GM23338 (cell line): Measurements from ENCODE around the gene MTCH2. TPM values are rescaled to one million over a fixed set of nuclear protein-coding genes. Genes with fewer than 3 reads are reported as not detected.

Experiments used
- ATAC-seq: fragments of 200-7000 bp; cut with Tn5 transposase; 3 replicates; pipeline ENCODE4 v1.9.1; 2020
- DNase-seq: peaks from one replicate; pipeline ENCODE4 v3.0.0-alpha.2; 2015; ENCODE audit warnings: low spot score
- H2AFZ ChIP-seq: fragments of 200-600 bp; sonication (generic); 2 replicates; pipeline ENCODE4 v1.8.0; 2016; ENCODE audit warnings: antibody characterized with exemption, mild to moderate bottlenecking, moderate library complexity
- H3F3A ChIP-seq: fragments of 200-600 bp; sonication (generic); replicated peaks from 2 replicates; pipeline ENCODE4 v1.8.0; 2017; ENCODE audit warnings: antibody characterized with exemption, mixed run types, low read depth
- H3K27ac ChIP-seq: fragments of 200-600 bp; sonication (generic); 2 replicates; pipeline ENCODE4 v1.6.1; 2016; ENCODE audit warnings: low read depth
- H3K27me3 ChIP-seq: fragments of 200-600 bp; sonication (generic); 2 replicates; pipeline ENCODE4 v1.8.0; 2016; ENCODE audit warnings: mild to moderate bottlenecking, mixed run types, moderate library complexity; ENCODE audit not compliant: insufficient read depth
- H3K36me3 ChIP-seq: fragments of 200-600 bp; sonication (generic); 2 replicates; pipeline ENCODE4 v1.8.0; 2016; ENCODE audit warnings: mild to moderate bottlenecking; ENCODE audit not compliant: insufficient read depth
- H3K4me1 ChIP-seq: fragments of 200-600 bp; sonication (generic); 2 replicates; pipeline ENCODE4 v1.8.0; 2016; ENCODE audit warnings: mild to moderate bottlenecking, moderate library complexity; ENCODE audit not compliant: insufficient read depth
- H3K4me2 ChIP-seq: fragments of 200-600 bp; sonication (generic); 2 replicates; pipeline ENCODE4 v1.7.1; 2017; ENCODE audit warnings: mixed run types
- H3K4me3 ChIP-seq: fragments of 200-600 bp; sonication (generic); 2 replicates; pipeline ENCODE4 v1.6.1; 2016; ENCODE audit warnings: mixed run types
- H3K79me2 ChIP-seq: fragments of 200-600 bp; sonication (generic); replicated peaks from 2 replicates; pipeline ENCODE4 v1.8.0; 2017; ENCODE audit warnings: mild to moderate bottlenecking; ENCODE audit not compliant: insufficient read depth
- H3K9me2 ChIP-seq: fragments of 200-600 bp; sonication (generic); 2 replicates; pipeline ENCODE4 v1.8.0; 2017; ENCODE audit not compliant: insufficient read depth
- H4K20me1 ChIP-seq: fragments of 200-600 bp; sonication (generic); replicated peaks from 2 replicates; pipeline ENCODE4 v1.8.0; 2017; ENCODE audit warnings: mild to moderate bottlenecking; ENCODE audit not compliant: insufficient read depth
- H3K27ac Mint-ChIP-seq: 2 replicates; pipeline ENCODE4 v1.8.0; 2020; ENCODE audit warnings: inconsistent platforms, mild to moderate bottlenecking, moderate library complexity, mixed read lengths
- H3K27me3 Mint-ChIP-seq: 3 replicates; pipeline ENCODE4 v1.8.0; 2022; ENCODE audit warnings: low read depth, mild to moderate bottlenecking, moderate library complexity, mixed read lengths, inconsistent platforms; ENCODE audit not compliant: insufficient read depth, poor library complexity
- H3K36me3 Mint-ChIP-seq: 3 replicates; pipeline ENCODE4 v1.8.0; 2021; ENCODE audit warnings: low read depth, mild to moderate bottlenecking, inconsistent platforms, moderate library complexity, mixed read lengths
- H3K4me1 Mint-ChIP-seq: 3 replicates; pipeline ENCODE4 v1.8.0; 2020; ENCODE audit warnings: mild to moderate bottlenecking, inconsistent platforms, mixed read lengths
- H3K4me3 Mint-ChIP-seq: 3 replicates; pipeline ENCODE4 v1.8.0; 2021; ENCODE audit warnings: moderate library complexity, mild to moderate bottlenecking, inconsistent platforms, mixed read lengths
- H3K9me3 Mint-ChIP-seq: 3 replicates; pipeline ENCODE4 v1.8.0; 2020; ENCODE audit warnings: moderate library complexity, mild to moderate bottlenecking, inconsistent platforms, mixed read lengths
- CREB1 ChIP-seq: fragments of 250-450 bp; sonication (Bioruptor Pico); IDR thresholded peaks from 2 replicates; pipeline ENCODE4 v1.5.0; 2020; ENCODE audit warnings: low read depth, mild to moderate bottlenecking, moderate library complexity
- EZH2 ChIP-seq: fragments of 200-600 bp; sonication (generic); IDR thresholded peaks from one replicate; pipeline ENCODE4 v1.8.0; 2017; ENCODE audit warnings: antibody characterized with exemption, mild to moderate bottlenecking, low read depth; ENCODE audit not compliant: unreplicated experiment
- EZH2phosphoT487 ChIP-seq: fragments of 200-600 bp; sonication (generic); IDR thresholded peaks from one replicate; pipeline ENCODE4 v1.8.1; 2018; ENCODE audit warnings: antibody characterized with exemption; ENCODE audit not compliant: unreplicated experiment
- JUNB ChIP-seq: IDR thresholded peaks from one replicate; pipeline ENCODE4 v1.6.1; 2016; ENCODE audit warnings: antibody characterized with exemption; ENCODE audit not compliant: unreplicated experiment
- NANOG ChIP-seq: IDR thresholded peaks from 2 replicates; pipeline ENCODE4 v1.6.1; 2016; ENCODE audit warnings: antibody characterized with exemption, borderline replicate concordance
- POLR2AphosphoS5 ChIP-seq: IDR thresholded peaks from 2 replicates; pipeline ENCODE4 v1.6.1; 2016; ENCODE audit warnings: antibody characterized with exemption, low read depth
- STAT1 ChIP-seq: IDR thresholded peaks from one replicate; pipeline ENCODE4 v1.6.1; 2016; ENCODE audit warnings: antibody characterized with exemption; ENCODE audit not compliant: unreplicated experiment
- ZNF114 ChIP-seq: fragments of 250-450 bp; sonication (Bioruptor Pico); IDR thresholded peaks from 2 replicates; pipeline ENCODE4 v1.5.0; 2020; ENCODE audit warnings: mild to moderate bottlenecking, moderate library complexity
- ZNF331 ChIP-seq: fragments of 250-450 bp; sonication (Bioruptor Pico); IDR thresholded peaks from 2 replicates; pipeline ENCODE4 v1.5.0; 2020; ENCODE audit warnings: low read depth, mild to moderate bottlenecking, moderate library complexity
- long read RNA-seq: library from polyadenylated mRNA; unstranded; transcript quantifications from one replicate; pipeline ENCODE4 v2.0.0, GENCODE V29; 2020; ENCODE audit not compliant: unreplicated experiment
- polyA plus RNA-seq: library from polyadenylated mRNA; unstranded; fragments of >200 nt; fragmentation: Nextera tagmentation; extraction: Ambion mirVana; gene quantifications from 2 replicates; pipeline ENCODE4 v1.2.1, GENCODE V29; 2016
- total RNA-seq: library from RNA; depleted of rRNA; stranded (reverse); fragments of >200 nt; shearing (Covaris generic); gene quantifications from 2 replicates; pipeline ENCODE4 v1.2.3, GENCODE V29; 2014; rRNA removed
- TF ChIP-seq, protein P1 (sequence below): IDR thresholded peaks from 2 replicates; pipeline ENCODE4 v1.6.1; 2016; ENCODE audit warnings: antibody characterized with exemption
- TF ChIP-seq, protein P2 (sequence below): IDR thresholded peaks from one replicate; pipeline ENCODE4 v1.6.1; 2018; ENCODE audit warnings: antibody characterized with exemption; ENCODE audit not compliant: unreplicated experiment
- TF ChIP-seq, protein P3 (sequence below): fragments of 250-450 bp; sonication (Bioruptor Pico); IDR thresholded peaks from 2 replicates; pipeline ENCODE4 v1.5.0; 2020; ENCODE audit warnings: mild to moderate bottlenecking, moderate library complexity
- TF ChIP-seq, protein P4 (sequence below), 2 experiments: fragments of 200-600 bp in 1 of 2; sonication (generic) in 1 of 2; conservative IDR thresholded peaks; 2 replicates each; pipeline versions ENCODE4 v1.5.1 to v1.6.1; 2016 to 2017; ENCODE audit warnings: antibody characterized with exemption in 2 of 2, low read depth in 2 of 2, mild to moderate bottlenecking in 2 of 2, moderate library complexity in 1 of 2

Gene MTCH2
- total RNA-seq (90.9 and 92.0 TPM in 2 replicates), polyA plus RNA-seq (155 and 163 TPM in 2 replicates)
- long read RNA-seq, transcript MTCH2-201 (13 exons, 2,587 nt), result major isoform, 127 of 173 reads
- long read RNA-seq, partial matches to known transcripts, result 4 of 173 reads
- long read RNA-seq, other reads (novel, unspliced or antisense), result 41 of 173 reads

DNA sequence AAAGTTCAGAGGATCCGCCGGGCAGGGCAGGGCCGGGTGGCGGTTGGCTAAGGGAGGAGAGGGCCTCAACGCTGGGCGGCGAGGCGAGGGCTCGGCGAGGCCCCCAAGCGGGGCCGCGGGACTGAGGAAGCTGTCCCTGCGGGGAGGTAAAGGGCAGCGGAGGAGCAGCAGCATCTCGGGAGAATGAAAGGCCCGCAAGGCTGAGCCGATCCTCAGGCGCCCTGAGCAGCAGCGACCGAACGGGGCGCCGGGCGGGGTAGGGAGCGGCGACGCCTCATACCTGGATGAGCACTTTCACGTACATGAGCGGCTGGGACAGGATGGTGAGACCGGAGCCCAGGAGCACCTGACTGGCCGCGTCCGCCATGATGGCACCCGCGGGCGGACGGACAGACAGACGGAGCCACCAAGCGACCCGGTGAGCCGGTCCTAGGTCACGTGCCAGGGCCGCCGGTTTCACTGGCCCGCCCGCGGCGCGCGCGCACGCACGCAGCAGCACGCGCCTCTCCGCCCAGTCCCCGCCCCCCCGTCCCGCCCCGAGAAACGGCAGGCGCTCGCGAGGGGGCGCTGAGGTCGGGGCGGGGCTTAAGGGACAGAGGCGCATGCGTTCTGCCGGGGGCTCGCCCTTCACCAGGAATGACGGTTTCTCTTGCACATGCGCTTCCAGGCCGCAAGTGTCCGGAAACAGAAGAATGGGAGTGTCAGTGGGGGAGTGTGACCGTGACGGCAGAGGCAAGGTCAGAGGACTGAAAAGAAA lies at the start of gene MTCH2:
Gene MTCH2, minus strand, starts transcription at position 461 of the 757 bp plus-strand sequence. Its CDS starts 94 bp downstream, at position 367.
- H3K27ac Mint-ChIP-seq, result peak within 1 kb of the TSS; percentile 97

More for the DNA sequence above, at the start of gene MTCH2:
- TF ChIP-seq ZNF114 (CRISPR knock-in tag) (no peak), EZH2phosphoT487 (no peak), CREB1 (CRISPR knock-in tag) (peak; percentile 35), ZNF331 (CRISPR knock-in tag) (no peak), POLR2AphosphoS5 (peak; percentile 92), JUNB (no peak), EZH2 (no peak), STAT1 (no peak), NANOG (no peak)
- TF ChIP-seq, protein P1, sequence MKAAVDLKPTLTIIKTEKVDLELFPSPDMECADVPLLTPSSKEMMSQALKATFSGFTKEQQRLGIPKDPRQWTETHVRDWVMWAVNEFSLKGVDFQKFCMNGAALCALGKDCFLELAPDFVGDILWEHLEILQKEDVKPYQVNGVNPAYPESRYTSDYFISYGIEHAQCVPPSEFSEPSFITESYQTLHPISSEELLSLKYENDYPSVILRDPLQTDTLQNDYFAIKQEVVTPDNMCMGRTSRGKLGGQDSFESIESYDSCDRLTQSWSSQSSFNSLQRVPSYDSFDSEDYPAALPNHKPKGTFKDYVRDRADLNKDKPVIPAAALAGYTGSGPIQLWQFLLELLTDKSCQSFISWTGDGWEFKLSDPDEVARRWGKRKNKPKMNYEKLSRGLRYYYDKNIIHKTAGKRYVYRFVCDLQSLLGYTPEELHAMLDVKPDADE, result no peak
- TF ChIP-seq, protein P2, sequence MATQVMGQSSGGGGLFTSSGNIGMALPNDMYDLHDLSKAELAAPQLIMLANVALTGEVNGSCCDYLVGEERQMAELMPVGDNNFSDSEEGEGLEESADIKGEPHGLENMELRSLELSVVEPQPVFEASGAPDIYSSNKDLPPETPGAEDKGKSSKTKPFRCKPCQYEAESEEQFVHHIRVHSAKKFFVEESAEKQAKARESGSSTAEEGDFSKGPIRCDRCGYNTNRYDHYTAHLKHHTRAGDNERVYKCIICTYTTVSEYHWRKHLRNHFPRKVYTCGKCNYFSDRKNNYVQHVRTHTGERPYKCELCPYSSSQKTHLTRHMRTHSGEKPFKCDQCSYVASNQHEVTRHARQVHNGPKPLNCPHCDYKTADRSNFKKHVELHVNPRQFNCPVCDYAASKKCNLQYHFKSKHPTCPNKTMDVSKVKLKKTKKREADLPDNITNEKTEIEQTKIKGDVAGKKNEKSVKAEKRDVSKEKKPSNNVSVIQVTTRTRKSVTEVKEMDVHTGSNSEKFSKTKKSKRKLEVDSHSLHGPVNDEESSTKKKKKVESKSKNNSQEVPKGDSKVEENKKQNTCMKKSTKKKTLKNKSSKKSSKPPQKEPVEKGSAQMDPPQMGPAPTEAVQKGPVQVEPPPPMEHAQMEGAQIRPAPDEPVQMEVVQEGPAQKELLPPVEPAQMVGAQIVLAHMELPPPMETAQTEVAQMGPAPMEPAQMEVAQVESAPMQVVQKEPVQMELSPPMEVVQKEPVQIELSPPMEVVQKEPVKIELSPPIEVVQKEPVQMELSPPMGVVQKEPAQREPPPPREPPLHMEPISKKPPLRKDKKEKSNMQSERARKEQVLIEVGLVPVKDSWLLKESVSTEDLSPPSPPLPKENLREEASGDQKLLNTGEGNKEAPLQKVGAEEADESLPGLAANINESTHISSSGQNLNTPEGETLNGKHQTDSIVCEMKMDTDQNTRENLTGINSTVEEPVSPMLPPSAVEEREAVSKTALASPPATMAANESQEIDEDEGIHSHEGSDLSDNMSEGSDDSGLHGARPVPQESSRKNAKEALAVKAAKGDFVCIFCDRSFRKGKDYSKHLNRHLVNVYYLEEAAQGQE, result no peak
- TF ChIP-seq, protein P3, sequence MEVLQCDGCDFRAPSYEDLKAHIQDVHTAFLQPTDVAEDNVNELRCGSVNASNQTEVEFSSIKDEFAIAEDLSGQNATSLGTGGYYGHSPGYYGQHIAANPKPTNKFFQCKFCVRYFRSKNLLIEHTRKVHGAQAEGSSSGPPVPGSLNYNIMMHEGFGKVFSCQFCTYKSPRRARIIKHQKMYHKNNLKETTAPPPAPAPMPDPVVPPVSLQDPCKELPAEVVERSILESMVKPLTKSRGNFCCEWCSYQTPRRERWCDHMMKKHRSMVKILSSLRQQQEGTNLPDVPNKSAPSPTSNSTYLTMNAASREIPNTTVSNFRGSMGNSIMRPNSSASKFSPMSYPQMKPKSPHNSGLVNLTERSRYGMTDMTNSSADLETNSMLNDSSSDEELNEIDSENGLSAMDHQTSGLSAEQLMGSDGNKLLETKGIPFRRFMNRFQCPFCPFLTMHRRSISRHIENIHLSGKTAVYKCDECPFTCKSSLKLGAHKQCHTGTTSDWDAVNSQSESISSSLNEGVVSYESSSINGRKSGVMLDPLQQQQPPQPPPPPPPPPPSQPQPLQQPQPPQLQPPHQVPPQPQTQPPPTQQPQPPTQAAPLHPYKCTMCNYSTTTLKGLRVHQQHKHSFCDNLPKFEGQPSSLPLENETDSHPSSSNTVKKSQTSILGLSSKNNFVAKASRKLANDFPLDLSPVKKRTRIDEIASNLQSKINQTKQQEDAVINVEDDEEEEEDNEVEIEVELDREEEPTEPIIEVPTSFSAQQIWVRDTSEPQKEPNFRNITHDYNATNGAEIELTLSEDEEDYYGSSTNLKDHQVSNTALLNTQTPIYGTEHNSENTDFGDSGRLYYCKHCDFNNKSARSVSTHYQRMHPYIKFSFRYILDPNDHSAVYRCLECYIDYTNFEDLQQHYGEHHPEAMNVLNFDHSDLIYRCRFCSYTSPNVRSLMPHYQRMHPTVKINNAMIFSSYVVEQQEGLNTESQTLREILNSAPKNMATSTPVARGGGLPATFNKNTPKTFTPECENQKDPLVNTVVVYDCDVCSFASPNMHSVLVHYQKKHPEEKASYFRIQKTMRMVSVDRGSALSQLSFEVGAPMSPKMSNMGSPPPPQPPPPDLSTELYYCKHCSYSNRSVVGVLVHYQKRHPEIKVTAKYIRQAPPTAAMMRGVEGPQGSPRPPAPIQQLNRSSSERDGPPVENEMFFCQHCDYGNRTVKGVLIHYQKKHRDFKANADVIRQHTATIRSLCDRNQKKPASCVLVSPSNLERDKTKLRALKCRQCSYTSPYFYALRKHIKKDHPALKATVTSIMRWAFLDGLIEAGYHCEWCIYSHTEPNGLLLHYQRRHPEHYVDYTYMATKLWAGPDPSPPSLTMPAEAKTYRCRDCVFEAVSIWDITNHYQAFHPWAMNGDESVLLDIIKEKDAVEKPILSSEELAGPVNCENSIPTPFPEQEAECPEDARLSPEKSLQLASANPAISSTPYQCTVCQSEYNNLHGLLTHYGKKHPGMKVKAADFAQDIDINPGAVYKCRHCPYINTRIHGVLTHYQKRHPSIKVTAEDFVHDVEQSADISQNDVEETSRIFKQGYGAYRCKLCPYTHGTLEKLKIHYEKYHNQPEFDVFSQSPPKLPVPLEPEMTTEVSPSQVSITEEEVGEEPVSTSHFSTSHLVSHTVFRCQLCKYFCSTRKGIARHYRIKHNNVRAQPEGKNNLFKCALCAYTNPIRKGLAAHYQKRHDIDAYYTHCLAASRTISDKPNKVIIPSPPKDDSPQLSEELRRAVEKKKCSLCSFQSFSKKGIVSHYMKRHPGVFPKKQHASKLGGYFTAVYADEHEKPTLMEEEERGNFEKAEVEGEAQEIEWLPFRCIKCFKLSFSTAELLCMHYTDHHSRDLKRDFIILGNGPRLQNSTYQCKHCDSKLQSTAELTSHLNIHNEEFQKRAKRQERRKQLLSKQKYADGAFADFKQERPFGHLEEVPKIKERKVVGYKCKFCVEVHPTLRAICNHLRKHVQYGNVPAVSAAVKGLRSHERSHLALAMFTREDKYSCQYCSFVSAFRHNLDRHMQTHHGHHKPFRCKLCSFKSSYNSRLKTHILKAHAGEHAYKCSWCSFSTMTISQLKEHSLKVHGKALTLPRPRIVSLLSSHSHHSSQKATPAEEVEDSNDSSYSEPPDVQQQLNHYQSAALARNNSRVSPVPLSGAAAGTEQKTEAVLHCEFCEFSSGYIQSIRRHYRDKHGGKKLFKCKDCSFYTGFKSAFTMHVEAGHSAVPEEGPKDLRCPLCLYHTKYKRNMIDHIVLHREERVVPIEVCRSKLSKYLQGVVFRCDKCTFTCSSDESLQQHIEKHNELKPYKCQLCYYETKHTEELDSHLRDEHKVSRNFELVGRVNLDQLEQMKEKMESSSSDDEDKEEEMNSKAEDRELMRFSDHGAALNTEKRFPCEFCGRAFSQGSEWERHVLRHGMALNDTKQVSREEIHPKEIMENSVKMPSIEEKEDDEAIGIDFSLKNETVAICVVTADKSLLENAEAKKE, result no peak
- TF ChIP-seq, protein P4, sequence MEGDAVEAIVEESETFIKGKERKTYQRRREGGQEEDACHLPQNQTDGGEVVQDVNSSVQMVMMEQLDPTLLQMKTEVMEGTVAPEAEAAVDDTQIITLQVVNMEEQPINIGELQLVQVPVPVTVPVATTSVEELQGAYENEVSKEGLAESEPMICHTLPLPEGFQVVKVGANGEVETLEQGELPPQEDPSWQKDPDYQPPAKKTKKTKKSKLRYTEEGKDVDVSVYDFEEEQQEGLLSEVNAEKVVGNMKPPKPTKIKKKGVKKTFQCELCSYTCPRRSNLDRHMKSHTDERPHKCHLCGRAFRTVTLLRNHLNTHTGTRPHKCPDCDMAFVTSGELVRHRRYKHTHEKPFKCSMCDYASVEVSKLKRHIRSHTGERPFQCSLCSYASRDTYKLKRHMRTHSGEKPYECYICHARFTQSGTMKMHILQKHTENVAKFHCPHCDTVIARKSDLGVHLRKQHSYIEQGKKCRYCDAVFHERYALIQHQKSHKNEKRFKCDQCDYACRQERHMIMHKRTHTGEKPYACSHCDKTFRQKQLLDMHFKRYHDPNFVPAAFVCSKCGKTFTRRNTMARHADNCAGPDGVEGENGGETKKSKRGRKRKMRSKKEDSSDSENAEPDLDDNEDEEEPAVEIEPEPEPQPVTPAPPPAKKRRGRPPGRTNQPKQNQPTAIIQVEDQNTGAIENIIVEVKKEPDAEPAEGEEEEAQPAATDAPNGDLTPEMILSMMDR (conservative IDR thresholded peaks at IDR 0.05; ENCODE audit: low read depth in 2 of 2), result peak in 1 of 2 experiments; percentile 54; a peak in 2 of 4 replicates
- H3K36me3 Mint-ChIP-seq, result peaks cover 24% of the 10 kb centered on the region
- Histone ChIP-seq H3K4me1 (peaks cover 7% of the 10 kb centered on the region; the same call in 1 of the 2 replicates), H3K4me2 (peak within 1 kb of the TSS; percentile 91), H3F3A (no peaks in the 10 kb centered on the region), H3K4me3 (peak within 1 kb of the TSS; percentile 79), H2AFZ (peak within 1 kb of the TSS; percentile 83), H3K79me2 (peaks cover 27% of the 10 kb centered on the region), H3K27me3 (no peaks in the 10 kb centered on the region), H3K36me3 (peaks cover 7% of the 10 kb centered on the region; the same call in 1 of the 2 replicates), H3K9me2 (no peaks in the 10 kb centered on the region), H4K20me1 (peaks cover 7% of the 10 kb centered on the region), H3K27ac (peak within 1 kb of the TSS; percentile 93)
- DNase-seq (peak; percentile 96), ATAC-seq (peak; percentile 85)
- H3K4me3 Mint-ChIP-seq, result peak within 1 kb of the TSS; percentile 93
- H3K4me1 Mint-ChIP-seq, result peaks cover 10% of the 10 kb centered on the region
- peaks cover 6% of the 10 kb centered on the region for H3K27me3 Mint-ChIP-seq
- no peaks in the 10 kb centered on the region for H3K9me3 Mint-ChIP-seq
